ENCODE results near the gene TRIM34. TPM values are rescaled to one million over a fixed set of nuclear protein-coding genes. Genes with fewer than 3 reads are reported as not detected.
"Not testable (repeated sequence)": the region's sequence is repeated elsewhere in the genome, so short reads cannot be mapped to it uniquely, and the experiment has no call there.

TRIM34 gene
- total RNA-seq, 1 donor: 8.3 TPM

GRCh38 chr11:5689551-5689983, 64.8 kb downstream of the TRIM34 start, which contains the start of gene TRIM22:
Gene TRIM22 (plus strand): TSS chr11:5689790. CDS start chr11:5696233, 6,443 bp downstream.
- no peak for TF ChIP-seq CTCF (IDR thresholded peaks at IDR 0.05; ENCODE audit: extremely low read depth, low read depth, low read length)
- Histone ChIP-seq H3K27ac (ENCODE audit: low read depth, low read length) (peak within 1 kb of the TSS; percentile 95), H3K27me3 (ENCODE audit: insufficient read depth, low read length) (no peaks in the 10 kb centered on the region), H3K4me2 (ENCODE audit: insufficient read depth, low read length) (peak within 1 kb of the TSS; percentile 88), H3K79me2 (ENCODE audit: insufficient read depth, low read length) (peaks cover 42% of the 10 kb centered on the region), H3K4me3 (ENCODE audit: insufficient read depth, low read length) (peak within 1 kb of the TSS; percentile 70), H4K20me1 (ENCODE audit: insufficient read depth, low read length) (peaks cover 2% of the 10 kb centered on the region), H3K36me3 (ENCODE audit: insufficient read depth, low read length) (peaks cover 12% of the 10 kb centered on the region), H3K4me1 (ENCODE audit: insufficient read depth, low read length) (peaks cover 35% of the 10 kb centered on the region), H2AFZ (ENCODE audit: low read length) (peak within 1 kb of the TSS; percentile 60), H3K9me3 (ENCODE audit: low read depth, low read length) (no peaks in the 10 kb centered on the region)
- DNase-seq (ENCODE audit: insufficient read length, low spot score, missing footprints): peak; percentile 90

- H2AFZ ChIP-seq (ENCODE audit: low read length): peak overlapping the region; percentile 43
- peaks cover 3% of the 10 kb centered on the region for H4K20me1 ChIP-seq (ENCODE audit: insufficient read depth, low read length)
- H3K27me3 ChIP-seq (ENCODE audit: insufficient read depth, low read length): no peaks in the 10 kb centered on the region
- H3K36me3 ChIP-seq (ENCODE audit: insufficient read depth, low read length): peaks cover 12% of the 10 kb centered on the region
- peak; percentile 68 for DNase-seq (ENCODE audit: insufficient read length, low spot score, missing footprints)
- peaks cover 32% of the 10 kb centered on the region for H3K4me1 ChIP-seq (ENCODE audit: insufficient read depth, low read length)
- peak overlapping the region; percentile 70 for H3K4me3 ChIP-seq (ENCODE audit: insufficient read depth, low read length)
- no peaks in the 10 kb centered on the region for H3K9me3 ChIP-seq (ENCODE audit: low read depth, low read length)
- peaks cover 45% of the 10 kb centered on the region for H3K79me2 ChIP-seq (ENCODE audit: insufficient read depth, low read length)
- peak overlapping the region; percentile 95 for H3K27ac ChIP-seq (ENCODE audit: low read depth, low read length)
- no peak for TF ChIP-seq CTCF (IDR thresholded peaks at IDR 0.05; ENCODE audit: extremely low read depth, low read depth, low read length)
- peak overlapping the region; percentile 88 for H3K4me2 ChIP-seq (ENCODE audit: insufficient read depth, low read length)
These were observed 65.4 kb downstream of the TRIM34 start for GRCh38 chr11:5690216-5690615.

GRCh38 chr11:5690736-5691135, 65.9 kb downstream of the TRIM34 start:
- Histone ChIP-seq H3K4me1 (ENCODE audit: insufficient read depth, low read length) (peaks cover 30% of the 10 kb centered on the region), H3K9me3 (ENCODE audit: low read depth, low read length) (no peaks in the 10 kb centered on the region), H3K36me3 (ENCODE audit: insufficient read depth, low read length) (peaks cover 14% of the 10 kb centered on the region), H4K20me1 (ENCODE audit: insufficient read depth, low read length) (peaks cover 3% of the 10 kb centered on the region), H3K79me2 (ENCODE audit: insufficient read depth, low read length) (peaks cover 45% of the 10 kb centered on the region), H3K4me2 (ENCODE audit: insufficient read depth, low read length) (peak overlapping the region; percentile 88), H3K4me3 (ENCODE audit: insufficient read depth, low read length) (peak overlapping the region; percentile 70), H3K27ac (ENCODE audit: low read depth, low read length) (peak overlapping the region; percentile 95), H3K27me3 (ENCODE audit: insufficient read depth, low read length) (no peaks in the 10 kb centered on the region), H2AFZ (ENCODE audit: low read length) (peak overlapping the region; percentile 43)
- TF ChIP-seq CTCF (IDR thresholded peaks at IDR 0.05; ENCODE audit: extremely low read depth, low read depth, low read length): no peak
- peak; percentile 80 for DNase-seq (ENCODE audit: insufficient read length, low spot score, missing footprints)

GRCh38 chr11:5691238-5691963, 66.6 kb downstream of the TRIM34 start:
- peaks cover 21% of the 10 kb centered on the region for H3K36me3 ChIP-seq (ENCODE audit: insufficient read depth, low read length)
- not testable (repeated sequence) for DNase-seq (ENCODE audit: insufficient read length, low spot score, missing footprints); H3K27me3 ChIP-seq (ENCODE audit: insufficient read depth, low read length); H4K20me1 ChIP-seq (ENCODE audit: insufficient read depth, low read length); H3K9me3 ChIP-seq (ENCODE audit: low read depth, low read length)
- H3K4me1 ChIP-seq (ENCODE audit: insufficient read depth, low read length): peaks cover 30% of the 10 kb centered on the region
- H3K4me3 ChIP-seq (ENCODE audit: insufficient read depth, low read length): peak overlapping the region; percentile 70
- H3K4me2 ChIP-seq (ENCODE audit: insufficient read depth, low read length): peak overlapping the region; percentile 88
- H3K79me2 ChIP-seq (ENCODE audit: insufficient read depth, low read length): peaks cover 49% of the 10 kb centered on the region
- H3K27ac ChIP-seq (ENCODE audit: low read depth, low read length): peak overlapping the region; percentile 95
- H2AFZ ChIP-seq (ENCODE audit: low read length): peak overlapping the region; percentile 43
